Gastrocnemius medialis (tissue), 4 donors: ENCODE measurements around the gene DAAM1.

Experiments
- POLR2A ChIP-seq, 2 donors: fragments of 450-650 bp; IDR thresholded peaks; one replicate each; pipeline ENCODE4 v1.6.1; 2017; ENCODE audit warnings: antibody characterized with exemption in 2 of 2, mild to moderate bottlenecking in 2 of 2, moderate library complexity in 2 of 2
- TF ChIP-seq, protein P1 (sequence below), 5 experiments: fragments of 450-650 bp in 3 of 5; fragments of 200-600 bp in 2 of 5; sonication (generic) in 2 of 5; IDR thresholded peaks in 4 of 5; conservative IDR thresholded peaks in 1 of 5; 1 replicate in 4 of 5; 2 replicates in 1 of 5; pipeline ENCODE4 v1.5.1; 2016 to 2019; ENCODE audit warnings: antibody characterized with exemption in 5 of 5, mild to moderate bottlenecking in 3 of 5, moderate library complexity in 3 of 5

- TF ChIP-seq, protein P1, sequence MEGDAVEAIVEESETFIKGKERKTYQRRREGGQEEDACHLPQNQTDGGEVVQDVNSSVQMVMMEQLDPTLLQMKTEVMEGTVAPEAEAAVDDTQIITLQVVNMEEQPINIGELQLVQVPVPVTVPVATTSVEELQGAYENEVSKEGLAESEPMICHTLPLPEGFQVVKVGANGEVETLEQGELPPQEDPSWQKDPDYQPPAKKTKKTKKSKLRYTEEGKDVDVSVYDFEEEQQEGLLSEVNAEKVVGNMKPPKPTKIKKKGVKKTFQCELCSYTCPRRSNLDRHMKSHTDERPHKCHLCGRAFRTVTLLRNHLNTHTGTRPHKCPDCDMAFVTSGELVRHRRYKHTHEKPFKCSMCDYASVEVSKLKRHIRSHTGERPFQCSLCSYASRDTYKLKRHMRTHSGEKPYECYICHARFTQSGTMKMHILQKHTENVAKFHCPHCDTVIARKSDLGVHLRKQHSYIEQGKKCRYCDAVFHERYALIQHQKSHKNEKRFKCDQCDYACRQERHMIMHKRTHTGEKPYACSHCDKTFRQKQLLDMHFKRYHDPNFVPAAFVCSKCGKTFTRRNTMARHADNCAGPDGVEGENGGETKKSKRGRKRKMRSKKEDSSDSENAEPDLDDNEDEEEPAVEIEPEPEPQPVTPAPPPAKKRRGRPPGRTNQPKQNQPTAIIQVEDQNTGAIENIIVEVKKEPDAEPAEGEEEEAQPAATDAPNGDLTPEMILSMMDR (IDR thresholded peaks at IDR 0.05 in 4 of 5, conservative IDR thresholded peaks at IDR 0.05 in 1 of 5): no peak
- no peak for TF ChIP-seq POLR2A (IDR thresholded peaks at IDR 0.05)
Observed at GRCh38 chr14:59228421-59228820, 40.0 kb downstream of the DAAM1 start.
